H1 (cell line): ENCODE results near the gene RRAS. TPM values are rescaled to one million over a fixed set of nuclear protein-coding genes. Genes with fewer than 3 reads are reported as not detected.

Experiments used
- CTCF ChIP-seq, 3 experiments: IDR thresholded peaks; 1 replicate in 2 of 3; 2 replicates in 1 of 3; pipeline versions ENCODE4 v1.5.1 to v1.6.1; 2011; ENCODE audit warnings: low read length in 3 of 3, mild to moderate bottlenecking in 3 of 3, inconsistent platforms in 2 of 3, low read depth in 1 of 3, moderate library complexity in 1 of 3; ENCODE audit not compliant: insufficient read depth in 1 of 3; ENCODE audit errors: control extremely low read depth in 1 of 3
- EZH2 ChIP-seq: fragments of 200-600 bp; sonication (generic); IDR thresholded peaks from 2 replicates; pipeline ENCODE4 v1.7.1; 2012; ENCODE audit warnings: low read depth, mild to moderate bottlenecking, moderate library complexity, low read length, inconsistent platforms; ENCODE audit not compliant: severe bottlenecking
- KDM4A ChIP-seq: IDR thresholded peaks from one replicate; pipeline ENCODE4 v1.7.1; 2012; ENCODE audit warnings: low read depth, mild to moderate bottlenecking, moderate library complexity, low read length, inconsistent platforms; ENCODE audit not compliant: severe bottlenecking
- MAFK ChIP-seq: IDR thresholded peaks from 2 replicates; pipeline ENCODE4 v1.6.1; 2012; ENCODE audit warnings: low read depth, mild to moderate bottlenecking, improper control_type of control experiment, low read length
- NRF1 ChIP-seq: IDR thresholded peaks from 2 replicates; pipeline ENCODE4 v1.6.1; 2011; ENCODE audit warnings: mild to moderate bottlenecking, low read depth, low read length, improper control_type of control experiment
- TAF1 ChIP-seq: IDR thresholded peaks from 2 replicates; pipeline ENCODE4 v1.6.1; 2011; ENCODE audit warnings: mild to moderate bottlenecking, low read depth, low read length
- polyA plus RNA-seq, 7 experiments: library from polyadenylated mRNA; depleted of rRNA in 3 of 7; stranded (reverse) in 5 of 7; unstranded in 2 of 7; fragments of >200 nt in 5 of 7; fragments of 200-250 nt in 2 of 7; gene quantifications; 1 replicate in 5 of 7; 2 replicates in 1 of 7; 4 replicates in 1 of 7; pipeline versions ENCODE4 v1.2.1 to v1.2.3, GENCODE V29; 2011 to 2013; ENCODE audit warnings: missing spikeins in 2 of 7, mixed read lengths in 2 of 7
- total RNA-seq: library from RNA; stranded (reverse); fragmentation: NEBNext Ultra II Directional; extraction: Animal tissue kit (Norgen Biotek cat#: 25700); gene quantifications from 2 replicates; pipeline ENCODE4 v1.2.1, GENCODE V29; 2021
- TF ChIP-seq, protein P1 (sequence below): IDR thresholded peaks from 2 replicates; pipeline ENCODE4 v1.6.1; 2011; ENCODE audit warnings: low read depth, mild to moderate bottlenecking, low read length; ENCODE audit not compliant: insufficient read depth

RRAS gene
- total and polyA plus RNA-seq, 2 of the 8 experiments (the other 6 are each of a cell fraction or from before 2014, with no cell fraction given) = 17.7 to 49.1 TPM

- no peak for TF ChIP-seq CTCF (IDR thresholded peaks at IDR 0.05; ENCODE audit: control extremely low read depth in 1 of 3, insufficient read depth in 1 of 3, low read depth in 1 of 3, low read length in 3 of 3)
- no peak for TF ChIP-seq TAF1
- TF ChIP-seq, protein P1, sequence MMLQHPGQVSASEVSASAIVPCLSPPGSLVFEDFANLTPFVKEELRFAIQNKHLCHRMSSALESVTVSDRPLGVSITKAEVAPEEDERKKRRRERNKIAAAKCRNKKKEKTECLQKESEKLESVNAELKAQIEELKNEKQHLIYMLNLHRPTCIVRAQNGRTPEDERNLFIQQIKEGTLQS = no peak
- no peak for TF ChIP-seq EZH2
- TF ChIP-seq KDM4A = no peak
- no peak for TF ChIP-seq NRF1
- no peak for TF ChIP-seq MAFK
Measured at GRCh38 chr19:49658139-49658517, 18.2 kb upstream of the RRAS start (continued).
